22Rv1 (cell line): ENCODE results near the gene FBN2.

Source experiments
- ZFX ChIP-seq: fragments of 450-650 bp; IDR thresholded peaks from 2 replicates; pipeline ENCODE4 v1.6.1; 2017; ENCODE audit warnings: antibody characterized with exemption, borderline replicate concordance
- TF ChIP-seq, protein P1 (sequence below): fragments of 450-650 bp; IDR thresholded peaks from 2 replicates; pipeline ENCODE4 v1.5.1; 2017; ENCODE audit warnings: mild to moderate bottlenecking

DNA sequence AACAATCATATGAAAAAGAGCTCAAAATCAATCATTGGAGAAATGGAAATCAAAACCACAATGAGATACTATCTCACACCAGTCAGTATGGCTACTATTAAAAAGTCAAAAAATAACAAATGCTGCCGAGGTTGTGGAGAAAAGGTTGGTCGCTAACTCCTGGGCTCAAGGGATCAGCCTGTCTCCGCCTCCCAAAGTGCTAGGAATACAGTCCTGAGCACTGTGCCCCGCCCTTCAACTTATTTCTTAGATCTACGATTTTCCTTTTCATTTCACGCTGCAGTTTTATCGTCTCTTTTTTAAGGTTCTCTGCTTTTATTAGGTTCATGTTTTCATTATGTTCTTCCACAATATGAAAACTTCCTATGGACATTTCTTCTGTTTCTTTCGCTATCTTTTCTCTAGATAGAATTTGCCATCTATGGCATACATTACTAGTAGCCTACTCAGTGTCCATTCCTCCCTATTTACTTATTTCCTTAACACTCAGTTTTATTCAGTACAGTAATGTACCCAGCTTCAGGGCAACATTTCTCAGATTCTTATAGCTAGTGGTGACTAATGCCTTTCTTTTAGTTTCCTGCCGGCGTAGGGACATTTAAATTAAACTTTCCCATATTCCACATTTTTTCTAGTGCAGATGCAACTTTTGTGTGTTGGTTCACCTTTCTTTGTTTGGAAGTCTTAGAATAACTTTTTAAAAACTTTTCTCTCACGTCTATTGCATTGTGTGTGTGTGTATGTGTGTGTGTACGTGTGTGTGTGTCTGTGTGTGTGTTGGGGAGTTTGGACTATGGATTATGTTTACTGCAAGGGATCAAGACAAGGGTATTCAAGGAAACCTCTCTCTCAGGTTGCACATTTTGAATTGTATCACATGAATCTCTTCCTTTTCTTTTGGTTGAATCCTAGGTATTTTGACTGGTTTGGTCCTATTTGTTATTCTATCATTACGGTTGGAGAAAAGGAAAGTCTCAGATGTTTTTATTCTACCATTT is 21.6 kb upstream of the FBN2 start:
- TF ChIP-seq, protein P1, sequence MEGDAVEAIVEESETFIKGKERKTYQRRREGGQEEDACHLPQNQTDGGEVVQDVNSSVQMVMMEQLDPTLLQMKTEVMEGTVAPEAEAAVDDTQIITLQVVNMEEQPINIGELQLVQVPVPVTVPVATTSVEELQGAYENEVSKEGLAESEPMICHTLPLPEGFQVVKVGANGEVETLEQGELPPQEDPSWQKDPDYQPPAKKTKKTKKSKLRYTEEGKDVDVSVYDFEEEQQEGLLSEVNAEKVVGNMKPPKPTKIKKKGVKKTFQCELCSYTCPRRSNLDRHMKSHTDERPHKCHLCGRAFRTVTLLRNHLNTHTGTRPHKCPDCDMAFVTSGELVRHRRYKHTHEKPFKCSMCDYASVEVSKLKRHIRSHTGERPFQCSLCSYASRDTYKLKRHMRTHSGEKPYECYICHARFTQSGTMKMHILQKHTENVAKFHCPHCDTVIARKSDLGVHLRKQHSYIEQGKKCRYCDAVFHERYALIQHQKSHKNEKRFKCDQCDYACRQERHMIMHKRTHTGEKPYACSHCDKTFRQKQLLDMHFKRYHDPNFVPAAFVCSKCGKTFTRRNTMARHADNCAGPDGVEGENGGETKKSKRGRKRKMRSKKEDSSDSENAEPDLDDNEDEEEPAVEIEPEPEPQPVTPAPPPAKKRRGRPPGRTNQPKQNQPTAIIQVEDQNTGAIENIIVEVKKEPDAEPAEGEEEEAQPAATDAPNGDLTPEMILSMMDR = no peak
- TF ChIP-seq ZFX = no peak
